ENCODE data around the gene ZNF205. TPM values are rescaled to one million over a fixed set of nuclear protein-coding genes. Genes with fewer than 3 reads are reported as not detected.

ZNF205 gene
- total RNA-seq, 1 donor = 17.7 TPM

DNA sequence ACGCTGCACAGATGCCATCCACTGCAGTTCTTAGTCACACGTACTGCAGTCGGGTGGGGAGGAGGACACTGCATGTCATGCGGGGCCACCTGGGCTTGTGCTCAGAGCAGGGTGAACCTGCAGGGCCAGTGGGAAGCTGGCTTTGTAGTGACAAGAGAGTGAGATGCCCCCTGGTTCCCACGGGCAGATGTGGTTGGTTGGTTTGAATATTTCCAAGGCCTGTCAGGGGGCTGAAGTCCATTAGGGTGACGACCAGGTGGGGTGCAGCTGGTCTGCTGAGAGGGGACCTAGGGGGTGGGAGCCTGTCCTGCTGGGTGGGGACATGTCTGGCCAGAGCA, 36.8 kb downstream of the ZNF205 start:
- Histone ChIP-seq H3K4me2 (ENCODE audit: insufficient read depth, low read length) (peak overlapping the region; percentile 95), H3K79me2 (ENCODE audit: insufficient read depth, low read length) (no peaks in the 10 kb centered on the region), H3K4me3 (ENCODE audit: insufficient read depth, low read length) (peak overlapping the region; percentile 80), H4K20me1 (ENCODE audit: insufficient read depth, low read length) (no peaks in the 10 kb centered on the region), H2AFZ (ENCODE audit: low read length) (no peak overlapping the region), H3K9me3 (ENCODE audit: low read depth, low read length) (no peaks in the 10 kb centered on the region), H3K36me3 (ENCODE audit: insufficient read depth, low read length) (no peaks in the 10 kb centered on the region), H3K27me3 (ENCODE audit: insufficient read depth, low read length) (no peaks in the 10 kb centered on the region), H3K4me1 (ENCODE audit: insufficient read depth, low read length) (peaks cover 4% of the 10 kb centered on the region), H3K27ac (ENCODE audit: low read depth, low read length) (no peak overlapping the region)
- TF ChIP-seq, protein P1, sequence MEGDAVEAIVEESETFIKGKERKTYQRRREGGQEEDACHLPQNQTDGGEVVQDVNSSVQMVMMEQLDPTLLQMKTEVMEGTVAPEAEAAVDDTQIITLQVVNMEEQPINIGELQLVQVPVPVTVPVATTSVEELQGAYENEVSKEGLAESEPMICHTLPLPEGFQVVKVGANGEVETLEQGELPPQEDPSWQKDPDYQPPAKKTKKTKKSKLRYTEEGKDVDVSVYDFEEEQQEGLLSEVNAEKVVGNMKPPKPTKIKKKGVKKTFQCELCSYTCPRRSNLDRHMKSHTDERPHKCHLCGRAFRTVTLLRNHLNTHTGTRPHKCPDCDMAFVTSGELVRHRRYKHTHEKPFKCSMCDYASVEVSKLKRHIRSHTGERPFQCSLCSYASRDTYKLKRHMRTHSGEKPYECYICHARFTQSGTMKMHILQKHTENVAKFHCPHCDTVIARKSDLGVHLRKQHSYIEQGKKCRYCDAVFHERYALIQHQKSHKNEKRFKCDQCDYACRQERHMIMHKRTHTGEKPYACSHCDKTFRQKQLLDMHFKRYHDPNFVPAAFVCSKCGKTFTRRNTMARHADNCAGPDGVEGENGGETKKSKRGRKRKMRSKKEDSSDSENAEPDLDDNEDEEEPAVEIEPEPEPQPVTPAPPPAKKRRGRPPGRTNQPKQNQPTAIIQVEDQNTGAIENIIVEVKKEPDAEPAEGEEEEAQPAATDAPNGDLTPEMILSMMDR (IDR thresholded peaks at IDR 0.05; ENCODE audit: extremely low read depth, low read depth, low read length) = no peak
- peak; percentile 58 for DNase-seq (ENCODE audit: insufficient read length, low spot score, missing footprints)

DNA sequence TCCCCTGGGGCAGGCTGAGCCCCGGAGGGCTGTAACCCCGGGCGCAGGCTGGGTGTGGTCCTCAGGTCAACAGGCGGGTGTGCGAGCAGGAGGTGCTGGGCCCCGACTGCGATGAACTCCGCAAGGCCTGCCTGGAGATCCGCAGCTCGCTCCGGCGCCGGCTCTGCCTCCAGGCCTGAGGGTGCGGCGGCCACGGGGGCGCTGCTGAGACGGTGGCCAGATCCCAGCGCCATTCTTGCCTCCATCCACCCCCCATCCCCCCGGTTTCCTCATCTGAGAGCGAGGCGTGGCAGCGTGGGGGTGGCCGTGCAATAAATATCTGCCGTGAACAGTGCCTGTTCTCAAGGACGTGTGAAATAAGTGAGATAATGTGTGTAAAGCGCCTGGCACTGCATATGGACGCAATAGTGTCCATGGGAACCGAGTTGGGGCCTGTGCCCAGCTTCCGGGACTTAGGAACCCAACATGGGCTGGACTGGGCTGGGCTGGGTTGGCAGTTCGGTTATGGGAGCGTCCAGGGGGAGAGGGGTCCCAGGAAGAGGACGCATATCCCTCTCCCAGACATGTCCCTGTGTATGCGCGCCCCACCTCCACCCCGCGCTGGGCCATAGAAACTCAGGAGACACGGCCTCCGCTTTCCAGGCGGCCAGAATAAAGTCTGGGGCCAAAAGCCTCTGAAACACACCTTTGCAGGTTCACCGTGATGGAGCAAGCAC, 37.4 kb downstream of the ZNF205 start:
- H3K27me3 ChIP-seq (ENCODE audit: insufficient read depth, low read length) = no peaks in the 10 kb centered on the region
- no peaks in the 10 kb centered on the region for H3K9me3 ChIP-seq (ENCODE audit: low read depth, low read length)
- TF ChIP-seq, protein P1 (IDR thresholded peaks at IDR 0.05; ENCODE audit: extremely low read depth, low read depth, low read length) = peak; percentile 32
- H3K79me2 ChIP-seq (ENCODE audit: insufficient read depth, low read length) = no peaks in the 10 kb centered on the region
- peak overlapping the region; percentile 80 for H3K4me3 ChIP-seq (ENCODE audit: insufficient read depth, low read length)
- no peak overlapping the region for H3K27ac ChIP-seq (ENCODE audit: low read depth, low read length)
- H3K4me2 ChIP-seq (ENCODE audit: insufficient read depth, low read length) = peak overlapping the region; percentile 95
- no peaks in the 10 kb centered on the region for H3K36me3 ChIP-seq (ENCODE audit: insufficient read depth, low read length)
- H3K4me1 ChIP-seq (ENCODE audit: insufficient read depth, low read length) = peaks cover 4% of the 10 kb centered on the region
- no peaks in the 10 kb centered on the region for H4K20me1 ChIP-seq (ENCODE audit: insufficient read depth, low read length)
- DNase-seq (ENCODE audit: insufficient read length, low spot score, missing footprints) = peak; percentile 95
- peak overlapping the region; percentile 84 for H2AFZ ChIP-seq (ENCODE audit: low read length)

DNA sequence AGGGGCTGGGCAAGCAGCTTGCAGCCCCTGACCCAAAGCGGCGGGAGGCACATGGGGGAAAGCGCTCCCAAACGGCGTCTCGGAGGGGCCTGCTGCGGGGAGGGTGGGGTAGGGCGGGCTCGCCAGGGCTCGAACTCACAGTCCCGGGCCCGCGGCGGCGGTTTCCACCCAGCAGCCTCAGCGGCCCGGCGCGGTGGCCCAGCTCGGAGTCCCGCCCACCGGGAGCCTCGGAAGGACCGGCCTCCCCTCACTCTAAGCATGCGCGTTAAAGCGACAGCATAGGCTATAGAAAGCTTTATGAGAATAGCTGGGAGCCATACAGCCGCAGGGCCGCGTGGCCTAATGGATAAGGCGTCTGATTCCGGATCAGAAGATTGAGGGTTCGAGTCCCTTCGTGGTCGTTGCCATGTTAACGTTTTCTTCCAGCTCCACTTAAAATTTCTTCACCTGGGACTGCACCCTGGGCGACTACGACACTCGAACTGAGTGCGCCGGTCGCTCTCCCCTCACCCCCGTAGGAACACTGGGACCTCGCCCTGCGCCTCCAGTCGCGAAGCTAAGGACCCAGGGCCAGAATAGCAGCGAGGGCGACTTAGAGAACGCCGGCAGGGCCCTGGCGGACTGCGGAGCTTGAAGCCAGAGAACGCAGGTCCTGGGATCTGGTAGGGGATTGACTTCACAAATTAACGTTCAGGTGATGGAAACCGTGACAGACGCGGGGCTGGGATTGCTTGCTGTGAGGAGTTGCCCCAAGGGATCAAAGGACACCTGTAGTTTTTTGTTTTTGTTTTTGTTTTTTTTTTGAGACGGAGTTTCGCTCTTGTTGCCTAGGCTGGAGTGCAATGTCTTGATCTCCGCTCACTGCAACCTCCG, 38.2 kb downstream of the ZNF205 start:
- Histone ChIP-seq H3K4me3 (ENCODE audit: insufficient read depth, low read length) (peak overlapping the region; percentile 80), H3K9me3 (ENCODE audit: low read depth, low read length) (no peaks in the 10 kb centered on the region), H3K4me2 (ENCODE audit: insufficient read depth, low read length) (peak overlapping the region; percentile 95), H3K27me3 (ENCODE audit: insufficient read depth, low read length) (no peaks in the 10 kb centered on the region), H3K79me2 (ENCODE audit: insufficient read depth, low read length) (no peaks in the 10 kb centered on the region), H4K20me1 (ENCODE audit: insufficient read depth, low read length) (no peaks in the 10 kb centered on the region), H3K27ac (ENCODE audit: low read depth, low read length) (peak overlapping the region; percentile 56), H3K4me1 (ENCODE audit: insufficient read depth, low read length) (peaks cover 4% of the 10 kb centered on the region), H3K36me3 (ENCODE audit: insufficient read depth, low read length) (no peaks in the 10 kb centered on the region), H2AFZ (ENCODE audit: low read length) (peak overlapping the region; percentile 84)
- DNase-seq (ENCODE audit: insufficient read length, low spot score, missing footprints) = peak; percentile 100
- TF ChIP-seq, protein P1 (IDR thresholded peaks at IDR 0.05; ENCODE audit: extremely low read depth, low read depth, low read length) = no peak

DNA sequence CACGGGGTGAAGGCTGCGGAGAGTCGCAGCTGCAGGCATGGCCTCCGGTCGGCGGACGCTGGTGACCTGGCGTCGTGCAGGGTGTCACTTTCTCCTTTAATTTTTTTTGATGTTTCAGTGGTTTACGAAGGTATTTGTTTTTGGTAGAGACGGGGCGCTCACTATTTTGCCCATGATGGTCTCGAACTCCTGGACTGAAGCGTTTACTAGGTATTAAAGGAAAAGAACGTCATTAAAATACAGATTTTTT, 39.6 kb downstream of the ZNF205 start:
- Histone ChIP-seq H4K20me1 (ENCODE audit: insufficient read depth, low read length) (no peaks in the 10 kb centered on the region), H2AFZ (ENCODE audit: low read length) (peak overlapping the region; percentile 97), H3K27me3 (ENCODE audit: insufficient read depth, low read length) (no peaks in the 10 kb centered on the region), H3K36me3 (ENCODE audit: insufficient read depth, low read length) (no peaks in the 10 kb centered on the region), H3K79me2 (ENCODE audit: insufficient read depth, low read length) (no peaks in the 10 kb centered on the region), H3K9me3 (ENCODE audit: low read depth, low read length) (no peaks in the 10 kb centered on the region), H3K27ac (ENCODE audit: low read depth, low read length) (peak overlapping the region; percentile 50), H3K4me2 (ENCODE audit: insufficient read depth, low read length) (peak overlapping the region; percentile 95), H3K4me1 (ENCODE audit: insufficient read depth, low read length) (peaks cover 4% of the 10 kb centered on the region), H3K4me3 (ENCODE audit: insufficient read depth, low read length) (peak overlapping the region; percentile 79)
- TF ChIP-seq, protein P1 (IDR thresholded peaks at IDR 0.05; ENCODE audit: extremely low read depth, low read depth, low read length) = no peak
- no peak for DNase-seq (ENCODE audit: insufficient read length, low spot score, missing footprints)
